T47D (cell line): ENCODE measurements around the gene P3H4.

Experiments used
- DNase-seq, 2 experiments: peaks; one replicate each; pipeline versions ENCODE4 v3.0.0 to v3.0.0-alpha.2; 2011 to 2012; ENCODE audit warnings: low read depth in 1 of 2, low spot score in 1 of 2
- JUND ChIP-seq: IDR thresholded peaks from 2 replicates; pipeline ENCODE4 v1.6.1; 2012; ENCODE audit warnings: low read depth
- in situ Hi-C: cut with HindIII; loops from 2 replicates; pipeline ENCODE4 v1.10.0; 2016; ENCODE audit warnings: low sequenced_read_pairs, low pct_unique_long_range_greater_than_20kb

P3H4 gene

DNA sequence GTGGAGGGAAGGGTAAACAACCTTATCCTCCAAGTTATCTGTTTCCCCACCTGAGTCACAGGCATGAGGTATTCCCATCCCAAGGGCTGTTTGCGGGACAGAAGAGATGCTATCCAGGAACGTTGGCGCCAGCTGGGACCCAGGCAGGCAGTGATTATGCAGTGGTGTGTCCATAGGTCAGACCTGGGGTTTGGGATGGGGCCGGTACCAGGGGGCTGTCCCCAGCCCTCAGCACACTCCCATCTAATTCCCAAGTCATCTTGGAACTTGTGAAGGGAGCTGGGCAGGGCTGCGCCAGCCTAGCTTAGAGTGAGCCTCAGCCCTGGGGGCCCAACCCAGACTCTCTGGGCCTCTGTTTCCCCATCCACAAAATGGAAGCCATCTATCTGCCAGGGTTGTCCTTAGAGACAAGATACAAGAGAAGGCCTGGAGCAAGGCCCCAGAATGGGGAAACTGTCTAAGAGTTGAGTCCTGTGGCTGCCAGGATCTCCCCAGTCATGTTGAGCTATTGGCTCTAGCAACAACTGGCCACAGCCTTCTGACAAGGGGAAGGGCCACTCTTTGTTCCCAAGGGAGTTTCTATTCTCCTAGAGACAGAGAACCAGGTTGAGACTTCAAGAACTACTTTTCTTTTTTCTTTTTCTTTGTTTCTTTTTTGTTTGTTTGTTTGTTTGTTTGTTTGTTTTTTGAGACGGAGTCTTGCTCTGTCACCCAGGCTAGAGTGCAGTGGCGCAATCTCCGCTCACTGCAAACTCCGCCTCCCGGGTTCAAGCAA, 15.4 kb downstream of the P3H4 start:
- in situ Hi-C loops: no loop called here
- peak; percentile 79; the same call in 1 of the 2 replicates for TF ChIP-seq JUND
- peak in 1 of 2 experiments; percentile 75 for DNase-seq

DNA sequence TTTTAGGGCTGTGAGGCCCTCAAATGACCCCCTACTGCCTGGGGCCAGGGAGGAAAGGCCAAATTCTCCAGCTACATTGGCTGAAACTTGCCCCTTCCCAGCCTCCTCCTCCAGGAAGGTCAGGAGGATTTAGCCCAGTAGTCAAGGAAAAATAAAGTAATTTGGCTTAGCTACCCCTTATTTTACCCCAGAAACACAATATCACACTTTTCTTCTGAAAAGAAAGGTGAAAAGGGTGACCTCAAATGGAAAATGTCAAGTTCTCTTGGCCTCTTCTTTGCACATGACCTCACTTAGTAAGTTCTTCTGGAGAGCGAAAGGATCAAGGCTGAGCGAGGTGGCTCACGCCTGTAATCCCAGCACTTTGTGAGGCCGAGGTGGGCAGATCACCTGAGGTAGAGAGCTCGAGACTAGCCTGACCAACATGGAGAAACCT, 17.2 kb downstream of the P3H4 start:
- in situ Hi-C loops: no loop called here
- TF ChIP-seq JUND: no peak
- DNase-seq: no peak

DNA sequence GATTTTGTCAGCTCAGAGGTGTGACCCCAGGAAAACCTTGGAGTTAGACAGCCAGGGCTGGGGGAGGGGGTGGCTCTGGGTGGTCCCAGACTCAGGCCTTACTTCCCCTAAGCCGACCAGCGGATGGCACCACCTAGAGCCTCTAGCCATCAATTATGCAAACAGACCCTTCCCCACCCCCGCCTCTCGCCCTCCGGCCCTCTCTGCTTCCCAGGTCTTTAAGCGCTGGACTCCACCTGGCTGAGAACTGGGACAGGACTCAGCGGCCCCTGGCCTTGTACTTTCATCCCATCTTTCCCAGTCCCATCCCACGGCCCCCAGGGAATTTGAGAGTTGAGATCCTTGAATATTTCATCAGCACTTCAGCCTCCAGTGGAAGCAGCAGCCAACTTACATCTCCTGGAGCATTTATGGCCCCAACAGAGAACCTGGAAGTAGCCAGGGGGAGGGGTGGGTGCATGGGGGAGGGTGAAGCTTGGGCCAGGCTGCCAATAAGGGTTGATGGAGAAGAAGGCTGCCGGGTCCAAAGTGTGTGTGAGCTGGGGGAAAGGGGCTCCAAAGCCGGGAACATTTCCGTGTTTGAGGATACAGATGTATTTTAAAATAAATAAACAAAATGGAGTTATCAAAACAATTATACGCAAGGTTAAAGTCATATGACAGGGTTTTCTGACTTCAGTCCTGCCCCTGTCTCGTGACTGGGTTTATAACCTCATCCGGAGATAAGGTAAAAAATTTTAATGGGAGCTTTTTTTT, 17.8 kb downstream of the P3H4 start:
- peak in 1 of 2 experiments; percentile 57 for DNase-seq
- no peak for TF ChIP-seq JUND

DNA sequence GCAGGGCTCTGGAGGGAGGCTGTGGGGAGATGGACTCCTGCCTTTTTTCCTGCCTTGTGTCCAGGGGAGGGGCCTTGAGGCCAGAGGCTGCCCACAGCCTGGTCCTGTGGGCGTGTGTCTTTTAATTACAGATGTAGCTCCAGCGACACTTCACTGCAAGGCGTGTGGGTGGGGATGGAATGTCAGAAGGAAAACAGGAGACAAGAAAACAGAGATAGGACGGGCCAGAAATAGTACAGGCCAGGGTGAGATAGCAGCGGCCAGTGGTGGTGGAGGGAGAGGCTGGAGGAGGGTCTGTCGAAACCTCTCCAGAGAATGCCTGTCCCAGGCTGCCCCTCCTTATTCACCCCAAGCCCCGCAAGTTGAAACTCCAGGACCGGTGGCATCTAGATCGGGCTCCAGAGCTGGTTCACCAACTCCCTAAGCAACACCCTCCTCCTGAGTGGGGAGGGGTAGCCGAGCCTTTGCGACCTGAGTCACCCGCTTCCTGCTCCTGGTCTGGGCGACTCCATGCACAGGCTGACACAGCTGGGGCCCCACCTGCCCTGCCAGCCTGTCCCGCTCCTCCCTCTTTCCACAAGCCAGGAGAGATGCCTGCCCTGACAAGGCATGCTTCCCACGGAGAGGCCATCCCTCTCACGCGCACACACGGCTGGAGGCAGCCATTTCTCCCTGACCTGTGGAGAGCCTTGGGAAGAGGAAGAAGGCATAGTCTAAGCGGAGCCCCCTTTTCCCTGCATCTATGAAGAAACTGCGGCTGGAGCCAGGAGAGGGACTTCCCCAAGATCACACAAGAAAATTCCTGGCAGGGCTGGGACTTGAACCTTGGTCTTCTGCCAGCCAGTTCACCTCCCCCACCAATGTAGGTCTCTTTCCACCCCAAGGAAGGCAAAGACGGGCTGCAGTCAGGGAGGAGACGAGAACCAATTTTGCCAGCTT, 18.6 kb downstream of the P3H4 start:
- TF ChIP-seq JUND: no peak
- peak in 1 of 2 experiments; percentile 95 for DNase-seq
- in situ Hi-C loops: no loop called here

More for the DNA sequence above, 17.8 kb downstream of the P3H4 start:
- in situ Hi-C loops: no loop called here

DNA sequence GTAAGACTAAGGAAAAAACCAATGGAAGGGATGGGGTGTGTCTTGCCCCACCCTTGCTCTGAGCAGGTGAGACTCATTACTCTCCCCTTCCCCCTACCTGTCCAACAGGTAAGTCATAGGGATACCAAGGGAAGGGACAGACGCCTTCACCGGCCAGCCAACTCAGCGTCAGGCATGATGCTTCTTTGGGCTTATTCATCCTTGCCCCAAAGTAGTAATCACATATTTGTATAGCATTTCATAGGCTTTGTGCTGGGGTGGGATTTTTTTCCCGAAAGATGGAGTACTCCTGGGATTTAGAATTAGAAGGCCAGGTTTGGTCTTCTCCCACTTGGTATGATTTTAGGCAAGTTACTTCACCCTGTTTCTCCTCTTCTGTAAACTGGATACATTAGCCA, 24.7 kb downstream of the P3H4 start:
- in situ Hi-C loops: no loop called here
- DNase-seq: no peak
- no peak for TF ChIP-seq JUND

DNA sequence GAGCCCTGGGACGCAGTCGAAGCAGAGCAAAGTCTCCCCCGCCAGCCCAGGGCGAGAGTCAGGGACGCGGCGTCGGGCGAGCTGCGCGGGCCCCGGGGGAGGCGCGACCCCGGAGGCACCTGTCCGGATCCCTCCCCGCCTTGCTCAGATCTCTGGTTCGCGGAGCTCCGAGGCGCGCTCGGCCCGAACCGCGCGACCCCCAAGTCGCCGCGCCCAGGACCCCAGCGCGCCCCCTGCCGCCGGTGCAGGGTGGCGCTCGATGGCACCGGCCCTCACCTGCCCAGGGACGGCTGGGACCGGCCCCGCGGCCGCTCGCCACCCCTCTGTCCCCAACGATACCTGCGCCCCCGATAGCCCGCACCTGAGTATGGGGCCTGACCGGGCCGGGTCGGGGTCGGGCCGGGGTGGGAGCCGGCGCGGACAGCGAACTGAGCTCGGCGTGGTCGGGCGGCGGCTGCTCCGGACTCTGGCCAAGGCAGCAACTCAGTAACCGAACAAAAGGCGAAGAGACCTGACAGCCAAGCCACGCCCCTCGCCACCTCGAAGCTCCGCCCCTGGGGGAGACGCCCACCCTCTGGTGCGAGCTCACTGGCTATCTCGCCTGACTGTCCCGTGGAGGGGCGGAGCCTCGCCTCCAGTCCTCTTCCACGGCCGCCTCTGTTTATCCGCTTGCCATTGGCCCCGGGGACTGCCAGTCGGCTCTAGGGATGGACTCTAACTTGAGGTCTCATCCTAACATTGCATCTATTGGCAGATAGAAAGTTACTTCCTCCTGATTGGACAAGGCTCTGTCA, 25.3 kb downstream of the P3H4 start, which contains the start of gene JUP:
JUP (minus strand) TSS at position 485 of the 794 bp plus-strand sequence. CDS start 14,857 bp downstream, outside the sequence.
- in situ Hi-C loops: no loop called here
- DNase-seq: peak; percentile 99 to 100
- TF ChIP-seq JUND: no peak

DNA sequence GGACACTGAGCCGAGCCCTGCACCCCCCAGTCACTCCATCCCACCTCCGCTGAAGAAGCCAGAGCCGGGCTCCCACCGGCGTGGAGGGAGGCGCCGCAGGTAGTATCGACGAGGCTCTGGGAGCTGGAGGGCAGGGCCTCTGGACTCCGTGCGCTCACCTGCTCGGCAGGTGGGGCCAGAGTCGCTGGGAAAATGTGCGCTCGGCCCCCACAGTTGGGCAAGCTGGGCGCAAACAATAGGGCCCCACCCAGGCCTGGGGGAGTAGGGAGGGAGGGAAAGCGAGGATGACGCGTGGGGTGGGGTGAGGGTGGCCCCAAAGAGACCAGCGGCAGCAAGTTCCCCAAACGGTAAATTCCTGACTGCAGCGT, 25.9 kb downstream of the P3H4 start:
- TF ChIP-seq JUND: no peak
- peak in 1 of 2 experiments; percentile 95 for DNase-seq
- in situ Hi-C loops: no loop called here

DNA sequence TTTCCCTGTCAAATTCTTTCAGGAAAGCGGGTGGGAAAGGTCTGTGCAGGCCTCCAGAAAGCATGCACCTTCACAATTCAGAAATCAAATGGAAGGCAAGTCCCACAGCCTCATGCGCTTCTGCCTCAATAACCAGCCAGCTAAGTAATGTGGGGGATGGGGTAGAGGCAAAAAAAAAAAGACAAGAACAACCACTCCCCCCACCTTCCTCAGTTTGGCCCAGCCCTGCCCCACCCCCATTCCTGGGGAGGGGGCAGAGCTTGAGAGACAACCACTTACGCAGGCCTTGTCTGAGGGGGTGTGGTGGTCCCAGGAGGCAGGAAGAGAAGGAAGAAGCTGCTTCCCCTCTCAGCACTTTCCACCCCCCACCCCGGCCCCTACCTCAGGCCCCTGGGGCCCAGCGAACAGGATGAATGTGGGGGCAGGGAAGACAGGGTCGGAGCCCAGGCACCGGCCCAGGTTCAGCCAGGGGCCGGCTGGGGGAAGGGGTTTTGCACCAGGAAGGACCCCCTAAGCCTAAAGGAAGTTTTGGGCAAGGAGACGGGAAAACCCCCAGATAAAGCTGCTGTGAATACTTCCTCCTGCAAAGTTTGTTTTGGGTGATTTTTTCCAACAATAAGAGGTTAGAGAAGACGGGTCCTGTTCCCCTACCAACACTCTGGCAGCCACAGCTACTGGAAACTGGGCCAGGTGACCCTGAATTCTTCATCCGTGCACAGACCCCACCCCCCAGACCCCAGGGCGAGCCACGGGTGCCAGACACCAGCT, 26.5 kb downstream of the P3H4 start:
- no peak for TF ChIP-seq JUND

DNA sequence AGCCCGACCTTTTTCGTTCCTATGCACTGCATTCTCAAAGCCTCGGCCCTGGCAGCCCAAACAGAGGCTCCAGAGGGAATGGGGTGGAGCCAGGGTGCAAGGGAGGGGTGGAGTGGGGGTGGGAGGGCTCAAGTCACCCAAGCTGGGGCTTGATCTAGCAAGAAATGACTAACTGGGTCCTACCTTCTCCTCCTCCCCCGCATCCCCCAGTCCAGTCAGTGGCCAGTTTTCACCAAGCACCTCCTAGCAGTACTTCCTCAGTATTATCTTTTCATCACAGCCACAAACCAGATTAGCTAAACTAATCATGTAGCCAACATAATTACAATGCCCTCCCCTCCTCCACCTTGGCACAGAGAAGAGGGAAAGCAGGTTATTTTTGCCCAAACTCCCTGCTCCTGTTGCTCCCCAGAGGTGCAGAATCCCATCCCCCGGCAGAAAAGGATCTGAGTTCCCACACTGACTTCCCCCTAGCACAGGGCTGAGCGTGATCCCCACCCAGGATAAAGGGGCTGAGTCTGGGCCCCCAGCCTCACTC, 27.5 kb downstream of the P3H4 start:
- no peak for TF ChIP-seq JUND
- DNase-seq: peak; percentile 70 to 91
- in situ Hi-C loops: no loop called here

More for the DNA sequence above, 26.5 kb downstream of the P3H4 start:
- in situ Hi-C loops: no loop called here
- DNase-seq: peak in 1 of 2 experiments; percentile 73

DNA sequence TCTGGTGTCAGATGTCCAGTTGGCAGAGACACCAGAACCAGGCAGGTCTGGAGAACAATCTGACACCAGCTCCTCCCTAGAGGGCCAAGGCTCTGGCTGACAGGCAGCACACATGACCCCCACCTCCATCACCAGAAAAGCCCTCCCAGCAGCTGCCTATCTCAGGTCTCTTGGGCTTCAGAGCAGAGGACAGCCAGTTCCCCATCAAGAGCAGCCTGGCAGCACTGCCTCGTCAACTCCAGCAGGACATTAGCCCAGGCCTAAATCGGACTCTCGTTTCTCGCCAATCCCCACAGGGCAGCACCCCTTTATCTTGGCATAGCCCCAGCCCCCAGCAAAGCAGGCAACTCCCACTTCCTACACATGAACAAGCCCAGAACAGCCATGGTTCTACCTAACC, 29.6 kb downstream of the P3H4 start:
- no peak for DNase-seq
- no peak for TF ChIP-seq JUND
- in situ Hi-C loops: no loop called here

DNA sequence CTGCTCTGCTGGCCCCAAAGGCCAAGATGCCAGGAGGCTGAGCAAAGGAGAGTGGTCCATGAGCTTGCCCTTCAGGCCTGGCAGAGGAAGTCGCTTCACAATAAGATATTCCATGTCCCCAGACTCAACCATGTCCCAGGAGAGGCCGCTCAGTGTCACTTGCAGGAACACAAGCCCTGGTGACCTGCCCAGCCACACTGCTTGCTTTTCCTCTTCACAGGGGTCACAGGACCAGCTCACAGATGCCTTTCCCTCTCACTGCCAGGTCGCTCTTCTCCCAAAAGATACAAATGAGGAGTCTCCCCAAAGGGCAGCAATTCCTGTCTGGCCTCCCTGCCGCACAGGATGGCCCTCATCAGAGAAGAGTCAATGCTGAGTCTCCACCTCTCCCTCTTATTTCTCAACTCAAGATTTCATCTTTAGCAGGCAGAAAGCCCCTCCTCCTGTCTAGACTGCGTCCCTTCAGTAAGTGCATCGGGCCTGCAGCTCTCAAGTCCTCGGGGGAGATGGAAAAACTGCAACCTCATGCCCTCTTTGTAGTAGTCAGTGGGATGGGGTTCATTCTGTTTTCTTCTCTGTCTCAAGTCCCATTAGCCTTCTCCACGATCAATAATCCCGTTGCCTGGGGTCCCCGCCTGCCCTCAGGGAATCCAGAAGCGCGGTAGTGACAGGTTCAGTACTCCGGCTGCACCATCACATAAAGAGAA, 30.2 kb downstream of the P3H4 start:
- in situ Hi-C loops: no loop called here
- TF ChIP-seq JUND: no peak
- peak in 1 of 2 experiments; percentile 44 for DNase-seq
